SK-N-SH treated with all-trans-retinoic acid at 6 μM for 48 hours (cell line): ENCODE data around the gene HBS1L.

Source experiments
- ATAC-seq: fragments of 200-7000 bp; cut with Tn5 transposase; 3 replicates; pipeline ENCODE4 v1.9.1; 2020; ENCODE audit warnings: mild to moderate bottlenecking, moderate library complexity
- BACH2 ChIP-seq: fragments of 250-450 bp; sonication (Bioruptor Pico); IDR thresholded peaks from 2 replicates; pipeline ENCODE4 v1.9.0; 2021; ENCODE audit warnings: mild to moderate bottlenecking, borderline replicate concordance
- ESRRG ChIP-seq: fragments of 250-450 bp; sonication (Bioruptor Pico); IDR thresholded peaks from 2 replicates; pipeline ENCODE4 v1.6.1; 2021; ENCODE audit warnings: mild to moderate bottlenecking
- ISL1 ChIP-seq: fragments of 250-450 bp; sonication (Bioruptor Pico); IDR thresholded peaks from 2 replicates; pipeline ENCODE4 v2.1.2; 2022; ENCODE audit warnings: mild to moderate bottlenecking, moderate library complexity
- OSR1 ChIP-seq: fragments of 250-450 bp; sonication (Bioruptor Pico); IDR thresholded peaks from 2 replicates; pipeline ENCODE4 v1.8.0; 2022; ENCODE audit warnings: moderate library complexity, mild to moderate bottlenecking, inconsistent platforms
- PPARA ChIP-seq: fragments of 250-450 bp; sonication (Bioruptor Pico); IDR thresholded peaks from 2 replicates; pipeline ENCODE4 v1.5.0; 2020; ENCODE audit warnings: mild to moderate bottlenecking, borderline replicate concordance
- RARB ChIP-seq: fragments of 250-450 bp; sonication (Bioruptor Pico); IDR thresholded peaks from 2 replicates; pipeline ENCODE4 v1.8.0; 2021; ENCODE audit warnings: mild to moderate bottlenecking, moderate library complexity
- SNAI2 ChIP-seq: fragments of 250-450 bp; sonication (Bioruptor Pico); IDR thresholded peaks from 2 replicates; pipeline ENCODE4 v1.5.0; 2020; ENCODE audit warnings: mild to moderate bottlenecking, moderate library complexity
- TCF4 ChIP-seq: fragments of 250-450 bp; sonication (Bioruptor Pico); IDR thresholded peaks from 2 replicates; pipeline ENCODE4 v1.8.0; 2021; ENCODE audit warnings: mild to moderate bottlenecking, moderate library complexity, borderline replicate concordance
- TOX ChIP-seq: fragments of 250-450 bp; sonication (Bioruptor Pico); IDR thresholded peaks from 2 replicates; pipeline ENCODE4 v1.8.0; 2021; ENCODE audit warnings: mild to moderate bottlenecking, moderate library complexity, borderline replicate concordance
- ZC3H10 ChIP-seq: fragments of 250-450 bp; sonication (Bioruptor Pico); IDR thresholded peaks from 2 replicates; pipeline ENCODE4 v1.5.1; 2021; ENCODE audit warnings: mild to moderate bottlenecking, moderate library complexity
- ZFP30 ChIP-seq: fragments of 450-650 bp; formaldehyde crosslinking; IDR thresholded peaks from 2 replicates; pipeline ENCODE4 v1.5.0; 2022; ENCODE audit warnings: mild to moderate bottlenecking, moderate library complexity
- ZNF70 ChIP-seq: fragments of 450-650 bp; formaldehyde crosslinking; IDR thresholded peaks from 2 replicates; pipeline ENCODE4 v1.5.0; 2020; ENCODE audit warnings: mild to moderate bottlenecking, moderate library complexity
- ZNF8 ChIP-seq: fragments of 450-650 bp; formaldehyde crosslinking; IDR thresholded peaks from 2 replicates; pipeline ENCODE4 v1.5.0; 2020; ENCODE audit warnings: mild to moderate bottlenecking, moderate library complexity
- TF ChIP-seq, protein P1 (sequence below): fragments of 250-450 bp; sonication (Bioruptor Pico); IDR thresholded peaks from 2 replicates; pipeline ENCODE4 v1.5.1; 2020; ENCODE audit warnings: low read depth, mild to moderate bottlenecking, moderate library complexity
- TF ChIP-seq, protein P2 (sequence below): fragments of 250-450 bp; sonication (Bioruptor Pico); IDR thresholded peaks from 2 replicates; pipeline ENCODE4 v1.5.1; 2021; ENCODE audit warnings: mild to moderate bottlenecking, moderate library complexity
- TF ChIP-seq, protein P3 (sequence below): fragments of 250-450 bp; sonication (Bioruptor Pico); IDR thresholded peaks from 2 replicates; pipeline ENCODE4 v1.5.0; 2020; ENCODE audit warnings: mild to moderate bottlenecking, moderate library complexity
- TF ChIP-seq, protein P4 (sequence below): fragments of 250-450 bp; sonication (Bioruptor Pico); IDR thresholded peaks from 2 replicates; pipeline ENCODE4 v1.8.0; 2020; ENCODE audit warnings: mild to moderate bottlenecking, moderate library complexity, borderline replicate concordance

Gene HBS1L

DNA sequence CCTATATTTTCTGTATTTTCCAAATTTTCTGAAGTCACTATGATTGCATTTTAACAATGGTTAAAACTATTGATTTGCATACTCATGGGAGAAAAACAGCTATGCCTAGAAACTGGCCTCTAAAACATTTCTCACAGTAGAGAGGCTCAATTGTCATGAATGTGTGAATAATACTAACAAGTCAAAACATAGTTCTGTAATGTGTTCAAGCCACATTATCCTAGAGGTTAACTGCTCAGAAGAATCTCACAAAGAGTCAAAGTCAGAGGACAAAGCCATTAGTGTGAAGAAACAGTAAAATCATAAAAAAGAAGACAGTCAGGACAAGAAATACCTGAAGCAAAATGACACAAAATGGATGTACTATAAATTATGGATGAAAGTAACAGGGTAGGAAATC is 92.2 kb downstream of the HBS1L start:
- TF ChIP-seq RARB (CRISPR knock-in tag) (no peak), OSR1 (CRISPR knock-in tag) (no peak), ESRRG (CRISPR knock-in tag) (no peak), TOX (CRISPR knock-in tag) (no peak), ZNF8 (CRISPR knock-in tag) (no peak), ISL1 (no peak), BACH2 (no peak)
- TF ChIP-seq, protein P1, sequence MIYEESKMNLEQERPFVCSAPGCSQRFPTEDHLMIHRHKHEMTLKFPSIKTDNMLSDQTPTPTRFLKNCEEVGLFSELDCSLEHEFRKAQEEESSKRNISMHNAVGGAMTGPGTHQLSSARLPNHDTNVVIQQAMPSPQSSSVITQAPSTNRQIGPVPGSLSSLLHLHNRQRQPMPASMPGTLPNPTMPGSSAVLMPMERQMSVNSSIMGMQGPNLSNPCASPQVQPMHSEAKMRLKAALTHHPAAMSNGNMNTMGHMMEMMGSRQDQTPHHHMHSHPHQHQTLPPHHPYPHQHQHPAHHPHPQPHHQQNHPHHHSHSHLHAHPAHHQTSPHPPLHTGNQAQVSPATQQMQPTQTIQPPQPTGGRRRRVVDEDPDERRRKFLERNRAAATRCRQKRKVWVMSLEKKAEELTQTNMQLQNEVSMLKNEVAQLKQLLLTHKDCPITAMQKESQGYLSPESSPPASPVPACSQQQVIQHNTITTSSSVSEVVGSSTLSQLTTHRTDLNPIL, result no peak
- TF ChIP-seq, protein P2, sequence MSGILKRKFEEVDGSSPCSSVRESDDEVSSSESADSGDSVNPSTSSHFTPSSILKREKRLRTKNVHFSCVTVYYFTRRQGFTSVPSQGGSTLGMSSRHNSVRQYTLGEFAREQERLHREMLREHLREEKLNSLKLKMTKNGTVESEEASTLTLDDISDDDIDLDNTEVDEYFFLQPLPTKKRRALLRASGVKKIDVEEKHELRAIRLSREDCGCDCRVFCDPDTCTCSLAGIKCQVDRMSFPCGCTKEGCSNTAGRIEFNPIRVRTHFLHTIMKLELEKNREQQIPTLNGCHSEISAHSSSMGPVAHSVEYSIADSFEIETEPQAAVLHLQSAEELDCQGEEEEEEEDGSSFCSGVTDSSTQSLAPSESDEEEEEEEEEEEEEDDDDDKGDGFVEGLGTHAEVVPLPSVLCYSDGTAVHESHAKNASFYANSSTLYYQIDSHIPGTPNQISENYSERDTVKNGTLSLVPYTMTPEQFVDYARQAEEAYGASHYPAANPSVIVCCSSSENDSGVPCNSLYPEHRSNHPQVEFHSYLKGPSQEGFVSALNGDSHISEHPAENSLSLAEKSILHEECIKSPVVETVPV, result no peak
- no peak for ATAC-seq

DNA sequence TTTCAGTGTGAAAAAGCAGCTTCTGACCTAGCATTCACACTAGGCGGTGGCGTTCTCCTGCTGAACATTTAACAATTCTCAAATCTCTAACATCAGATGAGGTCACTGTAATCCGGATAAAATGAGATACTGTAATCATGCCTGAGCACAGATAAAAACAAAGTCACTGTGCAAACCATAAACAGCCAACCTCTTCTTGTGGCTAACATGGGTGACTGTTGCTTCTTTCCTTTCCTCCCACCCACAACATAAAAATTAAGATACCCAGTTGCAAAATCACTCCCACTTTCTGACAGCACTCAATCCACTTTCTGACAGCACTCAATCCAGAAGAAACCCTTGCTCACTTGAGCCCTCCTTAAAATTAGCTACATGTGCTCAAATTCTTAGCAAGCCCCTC is 93.3 kb downstream of the HBS1L start:
- TF ChIP-seq, protein P3, sequence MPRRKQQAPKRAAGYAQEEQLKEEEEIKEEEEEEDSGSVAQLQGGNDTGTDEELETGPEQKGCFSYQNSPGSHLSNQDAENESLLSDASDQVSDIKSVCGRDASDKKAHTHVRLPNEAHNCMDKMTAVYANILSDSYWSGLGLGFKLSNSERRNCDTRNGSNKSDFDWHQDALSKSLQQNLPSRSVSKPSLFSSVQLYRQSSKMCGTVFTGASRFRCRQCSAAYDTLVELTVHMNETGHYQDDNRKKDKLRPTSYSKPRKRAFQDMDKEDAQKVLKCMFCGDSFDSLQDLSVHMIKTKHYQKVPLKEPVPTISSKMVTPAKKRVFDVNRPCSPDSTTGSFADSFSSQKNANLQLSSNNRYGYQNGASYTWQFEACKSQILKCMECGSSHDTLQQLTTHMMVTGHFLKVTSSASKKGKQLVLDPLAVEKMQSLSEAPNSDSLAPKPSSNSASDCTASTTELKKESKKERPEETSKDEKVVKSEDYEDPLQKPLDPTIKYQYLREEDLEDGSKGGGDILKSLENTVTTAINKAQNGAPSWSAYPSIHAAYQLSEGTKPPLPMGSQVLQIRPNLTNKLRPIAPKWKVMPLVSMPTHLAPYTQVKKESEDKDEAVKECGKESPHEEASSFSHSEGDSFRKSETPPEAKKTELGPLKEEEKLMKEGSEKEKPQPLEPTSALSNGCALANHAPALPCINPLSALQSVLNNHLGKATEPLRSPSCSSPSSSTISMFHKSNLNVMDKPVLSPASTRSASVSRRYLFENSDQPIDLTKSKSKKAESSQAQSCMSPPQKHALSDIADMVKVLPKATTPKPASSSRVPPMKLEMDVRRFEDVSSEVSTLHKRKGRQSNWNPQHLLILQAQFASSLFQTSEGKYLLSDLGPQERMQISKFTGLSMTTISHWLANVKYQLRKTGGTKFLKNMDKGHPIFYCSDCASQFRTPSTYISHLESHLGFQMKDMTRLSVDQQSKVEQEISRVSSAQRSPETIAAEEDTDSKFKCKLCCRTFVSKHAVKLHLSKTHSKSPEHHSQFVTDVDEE (CRISPR knock-in tag), result no peak
- TF ChIP-seq PPARA (no peak), ZNF70 (CRISPR knock-in tag) (no peak), ZC3H10 (no peak), RARB (CRISPR knock-in tag) (no peak), ESRRG (CRISPR knock-in tag) (no peak), OSR1 (CRISPR knock-in tag) (no peak)
- TF ChIP-seq, protein P2, result no peak
- TF ChIP-seq, protein P4, sequence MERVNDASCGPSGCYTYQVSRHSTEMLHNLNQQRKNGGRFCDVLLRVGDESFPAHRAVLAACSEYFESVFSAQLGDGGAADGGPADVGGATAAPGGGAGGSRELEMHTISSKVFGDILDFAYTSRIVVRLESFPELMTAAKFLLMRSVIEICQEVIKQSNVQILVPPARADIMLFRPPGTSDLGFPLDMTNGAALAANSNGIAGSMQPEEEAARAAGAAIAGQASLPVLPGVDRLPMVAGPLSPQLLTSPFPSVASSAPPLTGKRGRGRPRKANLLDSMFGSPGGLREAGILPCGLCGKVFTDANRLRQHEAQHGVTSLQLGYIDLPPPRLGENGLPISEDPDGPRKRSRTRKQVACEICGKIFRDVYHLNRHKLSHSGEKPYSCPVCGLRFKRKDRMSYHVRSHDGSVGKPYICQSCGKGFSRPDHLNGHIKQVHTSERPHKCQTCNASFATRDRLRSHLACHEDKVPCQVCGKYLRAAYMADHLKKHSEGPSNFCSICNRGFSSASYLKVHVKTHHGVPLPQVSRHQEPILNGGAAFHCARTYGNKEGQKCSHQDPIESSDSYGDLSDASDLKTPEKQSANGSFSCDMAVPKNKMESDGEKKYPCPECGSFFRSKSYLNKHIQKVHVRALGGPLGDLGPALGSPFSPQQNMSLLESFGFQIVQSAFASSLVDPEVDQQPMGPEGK (CRISPR knock-in tag), result no peak
- TF ChIP-seq, protein P1, result no peak
- ATAC-seq, result no peak

DNA sequence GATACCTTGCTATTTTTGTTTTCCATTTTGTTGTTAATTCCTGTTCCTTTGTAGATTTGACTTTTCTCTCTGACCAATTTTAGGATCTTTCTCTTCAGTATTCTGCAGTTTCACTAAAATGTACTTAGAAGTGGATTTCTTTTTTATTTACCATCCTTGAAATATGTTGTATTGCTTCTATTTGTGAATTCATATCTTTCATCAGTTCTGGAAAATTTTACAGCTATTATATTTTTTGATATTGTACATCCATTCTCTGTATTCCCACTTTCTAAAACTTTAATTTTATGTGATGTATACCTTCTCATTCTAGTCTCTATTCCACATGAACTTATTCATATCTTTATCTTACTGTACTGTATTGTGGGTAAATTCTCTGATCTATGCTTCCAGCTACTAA is 95.0 kb downstream of the HBS1L start:
- ATAC-seq, result no peak
- TF ChIP-seq SNAI2 (no peak), ZNF70 (CRISPR knock-in tag) (no peak), ZFP30 (peak; percentile 79)

DNA sequence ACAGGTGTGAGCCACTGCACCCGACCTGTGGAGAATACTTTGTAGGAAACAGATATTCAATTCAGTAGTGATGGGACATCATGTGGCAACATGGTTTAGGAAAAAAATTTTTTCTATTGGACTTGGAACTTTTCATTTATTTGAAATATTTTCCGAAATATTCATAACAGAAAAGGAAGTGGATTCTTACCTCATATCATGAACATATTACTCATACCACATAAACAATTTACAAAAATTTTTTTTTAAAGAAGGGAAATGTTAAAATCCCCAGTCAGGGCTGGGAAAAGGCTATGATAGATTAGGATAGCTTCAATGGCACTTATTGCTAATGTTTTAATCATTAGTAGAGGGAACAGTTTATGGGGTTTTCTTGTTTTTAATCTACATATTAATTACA is 97.9 kb downstream of the HBS1L start:
- no peak for ATAC-seq
- TF ChIP-seq ESRRG (CRISPR knock-in tag), result no peak
- no peak for TF ChIP-seq ZNF8 (CRISPR knock-in tag)
- no peak for TF ChIP-seq ZC3H10
- no peak for TF ChIP-seq PPARA
- no peak for TF ChIP-seq TCF4 (CRISPR knock-in tag)
- TF ChIP-seq RARB (CRISPR knock-in tag), result no peak
- TF ChIP-seq TOX (CRISPR knock-in tag), result no peak
